Measurements from ENCODE around the gene LRRC37A3. TPM values are rescaled to one million over a fixed set of nuclear protein-coding genes. Genes with fewer than 3 reads are reported as not detected.
"Not testable (repeated sequence)": the region's sequence is repeated elsewhere in the genome, so short reads cannot be mapped to it uniquely, and the experiment has no call there.

The LRRC37A3 gene
- total RNA-seq, 1 donor from 2014 or later: 3.1 TPM

GRCh38 chr17:64847504-64848466 is 71.5 kb downstream of the LRRC37A3 start:
- H3K27me3 ChIP-seq (ENCODE audit: control insufficient read depth, insufficient read depth, low read length); H3K36me3 ChIP-seq (ENCODE audit: control insufficient read depth, insufficient read depth, low read length); DNase-seq (ENCODE audit: low read depth); H3K4me3 ChIP-seq (ENCODE audit: low read depth, low read length): not testable (repeated sequence)
- TF ChIP-seq CTCF (IDR thresholded peaks at IDR 0.05; ENCODE audit: insufficient read depth, low read length, poor library complexity, severe bottlenecking): peak; percentile 61

- H3K4me3 ChIP-seq (ENCODE audit: low read depth, low read length); DNase-seq (ENCODE audit: low read depth); H3K27me3 ChIP-seq (ENCODE audit: control insufficient read depth, insufficient read depth, low read length); H3K36me3 ChIP-seq (ENCODE audit: control insufficient read depth, insufficient read depth, low read length): not testable (repeated sequence)
Measured at GRCh38 chr17:64846892-64847291, 72.4 kb downstream of the LRRC37A3 start.

- H3K4me3 ChIP-seq (ENCODE audit: low read depth, low read length); DNase-seq (ENCODE audit: low read depth); H3K27me3 ChIP-seq (ENCODE audit: control insufficient read depth, insufficient read depth, low read length); H3K36me3 ChIP-seq (ENCODE audit: control insufficient read depth, insufficient read depth, low read length): not testable (repeated sequence)
Measured at GRCh38 chr17:64843918-64844317, 75.4 kb downstream of the LRRC37A3 start.

GRCh38 chr17:64842900-64843299 is 76.4 kb downstream of the LRRC37A3 start:
- not testable (repeated sequence) for H3K27me3 ChIP-seq (ENCODE audit: control insufficient read depth, insufficient read depth, low read length); H3K36me3 ChIP-seq (ENCODE audit: control insufficient read depth, insufficient read depth, low read length); H3K4me3 ChIP-seq (ENCODE audit: low read depth, low read length); DNase-seq (ENCODE audit: low read depth)

GRCh38 chr17:64840960-64841359 is 78.3 kb downstream of the LRRC37A3 start:
- H3K4me3 ChIP-seq (ENCODE audit: low read depth, low read length); DNase-seq (ENCODE audit: low read depth); H3K36me3 ChIP-seq (ENCODE audit: control insufficient read depth, insufficient read depth, low read length); H3K27me3 ChIP-seq (ENCODE audit: control insufficient read depth, insufficient read depth, low read length): not testable (repeated sequence)

GRCh38 chr17:64838513-64838912 is 80.8 kb downstream of the LRRC37A3 start:
- not testable (repeated sequence) for H3K27me3 ChIP-seq (ENCODE audit: control insufficient read depth, insufficient read depth, low read length); DNase-seq (ENCODE audit: low read depth); H3K36me3 ChIP-seq (ENCODE audit: control insufficient read depth, insufficient read depth, low read length); H3K4me3 ChIP-seq (ENCODE audit: low read depth, low read length)

GRCh38 chr17:64837018-64837761 is 82.1 kb downstream of the LRRC37A3 start:
- peak overlapping the region; percentile 52 for H3K4me3 ChIP-seq (ENCODE audit: low read depth, low read length)
- H3K27me3 ChIP-seq (ENCODE audit: control insufficient read depth, insufficient read depth, low read length); DNase-seq (ENCODE audit: low read depth); H3K36me3 ChIP-seq (ENCODE audit: control insufficient read depth, insufficient read depth, low read length): not testable (repeated sequence)

- peak overlapping the region; percentile 52 for H3K4me3 ChIP-seq (ENCODE audit: low read depth, low read length)
- H3K27me3 ChIP-seq (ENCODE audit: control insufficient read depth, insufficient read depth, low read length); DNase-seq (ENCODE audit: low read depth): not testable (repeated sequence)
Measured at GRCh38 chr17:64836623-64837017, 82.7 kb downstream of the LRRC37A3 start.

GRCh38 chr17:64834060-64834459 is 85.2 kb downstream of the LRRC37A3 start:
- not testable (repeated sequence) for H3K36me3 ChIP-seq (ENCODE audit: control insufficient read depth, insufficient read depth, low read length); H3K27me3 ChIP-seq (ENCODE audit: control insufficient read depth, insufficient read depth, low read length); H3K4me3 ChIP-seq (ENCODE audit: low read depth, low read length); DNase-seq (ENCODE audit: low read depth)

More at GRCh38 chr17:64836623-64837017, 82.7 kb downstream of the LRRC37A3 start:
- not testable (repeated sequence) for H3K36me3 ChIP-seq (ENCODE audit: control insufficient read depth, insufficient read depth, low read length)

- DNase-seq (ENCODE audit: low read depth); H3K36me3 ChIP-seq (ENCODE audit: control insufficient read depth, insufficient read depth, low read length); H3K4me3 ChIP-seq (ENCODE audit: low read depth, low read length); H3K27me3 ChIP-seq (ENCODE audit: control insufficient read depth, insufficient read depth, low read length): not testable (repeated sequence)
Measured at GRCh38 chr17:64830631-64831040, 88.6 kb downstream of the LRRC37A3 start.

GRCh38 chr17:64829824-64830630 is 89.3 kb downstream of the LRRC37A3 start:
- not testable (repeated sequence) for H3K27me3 ChIP-seq (ENCODE audit: control insufficient read depth, insufficient read depth, low read length); H3K4me3 ChIP-seq (ENCODE audit: low read depth, low read length); DNase-seq (ENCODE audit: low read depth); H3K36me3 ChIP-seq (ENCODE audit: control insufficient read depth, insufficient read depth, low read length)

- not testable (repeated sequence) for H3K4me3 ChIP-seq (ENCODE audit: low read depth, low read length); H3K36me3 ChIP-seq (ENCODE audit: control insufficient read depth, insufficient read depth, low read length); DNase-seq (ENCODE audit: low read depth); H3K27me3 ChIP-seq (ENCODE audit: control insufficient read depth, insufficient read depth, low read length)
Measured at GRCh38 chr17:64829068-64829467, 90.2 kb downstream of the LRRC37A3 start.

GRCh38 chr17:64818904-64819303 is 100.4 kb downstream of the LRRC37A3 start:
- DNase-seq (ENCODE audit: low read depth); H3K36me3 ChIP-seq (ENCODE audit: control insufficient read depth, insufficient read depth, low read length); H3K4me3 ChIP-seq (ENCODE audit: low read depth, low read length); H3K27me3 ChIP-seq (ENCODE audit: control insufficient read depth, insufficient read depth, low read length): not testable (repeated sequence)

Measured in kidney epithelial cell (primary cell).